ENCODE measurements around the gene GSTT2.
"Not testable (repeated sequence)": the region's sequence is repeated elsewhere in the genome, so short reads cannot be mapped to it uniquely, and the experiment has no call there.

The GSTT2 gene

GRCh38 chr22:23993581-23994177, 13.7 kb downstream of the GSTT2 start:
- intact Hi-C loops (cut with DNase I; ENCODE audit: low total_unique reads); H3K9me3 ChIP-seq; H3K36me3 ChIP-seq; H3K4me3 ChIP-seq; H3K27ac ChIP-seq; H3K4me1 ChIP-seq; DNase-seq; H3K27me3 ChIP-seq: not testable (repeated sequence)

- Histone ChIP-seq H3K4me3 (no peak overlapping the region), H3K27me3 (no peaks in the 10 kb centered on the region), H3K9me3 (no peaks in the 10 kb centered on the region), H3K36me3 (no peaks in the 10 kb centered on the region), H3K4me1 (no peaks in the 10 kb centered on the region), H3K27ac (no peak overlapping the region)
- no peak for DNase-seq
- intact Hi-C loops (cut with DNase I; ENCODE audit: low total_unique reads): no loop called here
- TF ChIP-seq CTCF (IDR thresholded peaks at IDR 0.05): no peak
These were observed 17.2 kb downstream of the GSTT2 start for GRCh38 chr22:23997092-23997491.

GRCh38 chr22:23999779-24000178, 19.8 kb downstream of the GSTT2 start:
- H3K27me3 ChIP-seq; intact Hi-C loops (cut with DNase I; ENCODE audit: low total_unique reads); DNase-seq: not testable (repeated sequence)

GRCh38 chr22:24001314-24001713, 21.4 kb downstream of the GSTT2 start:
- H3K9me3 ChIP-seq: no peaks in the 10 kb centered on the region
- intact Hi-C loops (cut with DNase I; ENCODE audit: low total_unique reads): no loop called here
- H3K4me1 ChIP-seq: peaks cover 0 to 16% (median 11%) of the 10 kb centered on the region in 4 donors
- TF ChIP-seq CTCF (IDR thresholded peaks at IDR 0.05): no peak
- H3K27ac ChIP-seq: no peak overlapping the region
- DNase-seq: no peak
- no peaks in the 10 kb centered on the region for H3K36me3 ChIP-seq
- no peaks in the 10 kb centered on the region for H3K27me3 ChIP-seq
- no peak overlapping the region for H3K4me3 ChIP-seq

More at GRCh38 chr22:23999779-24000178, 19.8 kb downstream of the GSTT2 start:
- not testable (repeated sequence) for H3K36me3 ChIP-seq, H3K4me1 ChIP-seq, H3K27ac ChIP-seq, H3K9me3 ChIP-seq, H3K4me3 ChIP-seq

GRCh38 chr22:24002272-24002671, 22.3 kb downstream of the GSTT2 start:
- intact Hi-C loops (cut with DNase I; ENCODE audit: low total_unique reads): no loop called here

GRCh38 chr22:24002851-24003250, 22.9 kb downstream of the GSTT2 start:
- intact Hi-C loops (cut with DNase I; ENCODE audit: low total_unique reads): no loop called here
- Histone ChIP-seq H3K4me3 (no peak overlapping the region), H3K27ac (no peak overlapping the region), H3K27me3 (no peaks in the 10 kb centered on the region), H3K36me3 (no peaks in the 10 kb centered on the region), H3K4me1 (peaks cover 0 to 17% (median 11%) of the 10 kb centered on the region in 4 donors), H3K9me3 (no peaks in the 10 kb centered on the region)
- no peak for TF ChIP-seq CTCF (IDR thresholded peaks at IDR 0.05)
- no peak for DNase-seq

More at GRCh38 chr22:24002272-24002671, 22.3 kb downstream of the GSTT2 start:
- Histone ChIP-seq H3K36me3 (no peaks in the 10 kb centered on the region), H3K27ac (no peak overlapping the region), H3K4me3 (no peak overlapping the region), H3K4me1 (peaks cover 0 to 17% (median 11%) of the 10 kb centered on the region in 4 donors), H3K27me3 (no peaks in the 10 kb centered on the region), H3K9me3 (no peaks in the 10 kb centered on the region)
- DNase-seq: no peak
- TF ChIP-seq CTCF (IDR thresholded peaks at IDR 0.05): no peak

- DNase-seq: no peak
- no peaks in the 10 kb centered on the region for H3K36me3 ChIP-seq
- no peak overlapping the region for H3K4me3 ChIP-seq
- no peak for TF ChIP-seq CTCF (IDR thresholded peaks at IDR 0.05)
- no peaks in the 10 kb centered on the region for H3K9me3 ChIP-seq
- H3K27ac ChIP-seq: no peak overlapping the region
- H3K4me1 ChIP-seq: peaks cover 0 to 17% (median 11%) of the 10 kb centered on the region in 4 donors
- H3K27me3 ChIP-seq: no peaks in the 10 kb centered on the region
- intact Hi-C loops (cut with DNase I; ENCODE audit: low total_unique reads): no loop called here
These were observed 24.0 kb downstream of the GSTT2 start for GRCh38 chr22:24003887-24004286.
